ENCODE results near the gene HPX. TPM values are rescaled to one million over a fixed set of nuclear protein-coding genes. Genes with fewer than 3 reads are reported as not detected.
A peak's percentile ranks its signal among the peaks of the same experiment; 100 is the strongest.

Gene HPX
- total RNA-seq, 1 experiment from 2014 or later = not detected

GRCh38 chr11:6474806-6475500 lies 34.2 kb upstream of the HPX start:
- H3K36me3 ChIP-seq = no peaks in the 10 kb centered on the region; the same call in 1 of the 2 replicates
- no peaks in the 10 kb centered on the region for H3K4me1 ChIP-seq
- peak in 1 of 2 experiments; percentile 10 for DNase-seq
- no peaks in the 10 kb centered on the region for H3K9me3 ChIP-seq (replicated peaks)
- H3K27me3 ChIP-seq = no peaks in the 10 kb centered on the region
- no peak overlapping the region for H3K27ac ChIP-seq
- no peak overlapping the region for H3K4me3 ChIP-seq

- Histone ChIP-seq H3K36me3 (no peaks in the 10 kb centered on the region), H3K4me3 (peak overlapping the region; percentile 86), H3K4me1 (no peaks in the 10 kb centered on the region), H3K9me3 (replicated peaks) (no peaks in the 10 kb centered on the region), H3K27ac (peak overlapping the region; percentile 48; the same call in 1 of the 2 replicates), H3K27me3 (no peaks in the 10 kb centered on the region)
- no peak for DNase-seq
Measured at GRCh38 chr11:6474413-6474792, 33.6 kb upstream of the HPX start.

GRCh38 chr11:6473451-6474412 lies 32.9 kb upstream of the HPX start, which contains the start of gene TRIM3:
TRIM3 (minus strand) TSS chr11:6473941; CDS start chr11:6465695, 8,246 bp downstream.
- DNase-seq = peak; percentile 89 to 92
- peak within 1 kb of the TSS; percentile 48; the same call in 1 of the 2 replicates for H3K27ac ChIP-seq
- H3K4me3 ChIP-seq = peak within 1 kb of the TSS; percentile 86
- H3K36me3 ChIP-seq = no peaks in the 10 kb centered on the region
- no peaks in the 10 kb centered on the region for H3K27me3 ChIP-seq
- H3K4me1 ChIP-seq = no peaks in the 10 kb centered on the region; the same call in 1 of the 2 replicates
- H3K9me3 ChIP-seq (replicated peaks) = no peaks in the 10 kb centered on the region

- Histone ChIP-seq H3K4me1 (no peaks in the 10 kb centered on the region; the same call in 1 of the 2 replicates), H3K27ac (no peak overlapping the region), H3K27me3 (no peaks in the 10 kb centered on the region), H3K36me3 (no peaks in the 10 kb centered on the region), H3K9me3 (replicated peaks) (no peaks in the 10 kb centered on the region), H3K4me3 (peak overlapping the region; percentile 86)
- DNase-seq = no peak
Measured at GRCh38 chr11:6472934-6473333, 32.1 kb upstream of the HPX start.

- Histone ChIP-seq H3K27ac (no peak overlapping the region), H3K4me1 (no peaks in the 10 kb centered on the region; the same call in 1 of the 2 replicates), H3K36me3 (peaks cover 4% of the 10 kb centered on the region; the same call in 1 of the 2 replicates), H3K4me3 (no peak overlapping the region), H3K9me3 (replicated peaks) (no peaks in the 10 kb centered on the region), H3K27me3 (no peaks in the 10 kb centered on the region)
- DNase-seq = no peak
Measured at GRCh38 chr11:6469599-6469998, 28.8 kb upstream of the HPX start.

- no peaks in the 10 kb centered on the region; the same call in 1 of the 2 replicates for H3K4me1 ChIP-seq
- DNase-seq = peak; percentile 85 to 89
- no peaks in the 10 kb centered on the region for H3K9me3 ChIP-seq (replicated peaks)
- H3K27ac ChIP-seq = no peak overlapping the region
- H3K36me3 ChIP-seq = peaks cover 4% of the 10 kb centered on the region; the same call in 1 of the 2 replicates
- H3K27me3 ChIP-seq = no peaks in the 10 kb centered on the region
- no peak overlapping the region for H3K4me3 ChIP-seq
Measured at GRCh38 chr11:6468712-6469495, 28.1 kb upstream of the HPX start.

GRCh38 chr11:6459099-6459450 lies 18.3 kb upstream of the HPX start:
- no peaks in the 10 kb centered on the region; the same call in 1 of the 2 replicates for H3K36me3 ChIP-seq
- H3K9me3 ChIP-seq (replicated peaks) = no peaks in the 10 kb centered on the region
- no peak overlapping the region for H3K4me3 ChIP-seq
- no peak overlapping the region for H3K27ac ChIP-seq
- H3K4me1 ChIP-seq = no peaks in the 10 kb centered on the region
- no peaks in the 10 kb centered on the region for H3K27me3 ChIP-seq
- no peak for DNase-seq

GRCh38 chr11:6458352-6459098 lies 17.7 kb upstream of the HPX start:
- Histone ChIP-seq H3K9me3 (replicated peaks) (no peaks in the 10 kb centered on the region), H3K36me3 (no peaks in the 10 kb centered on the region; the same call in 1 of the 2 replicates), H3K4me1 (no peaks in the 10 kb centered on the region), H3K27ac (no peak overlapping the region), H3K27me3 (no peaks in the 10 kb centered on the region), H3K4me3 (no peak overlapping the region)
- no peak for DNase-seq

GRCh38 chr11:6457581-6458320 lies 17.0 kb upstream of the HPX start:
- H3K36me3 ChIP-seq = no peaks in the 10 kb centered on the region
- H3K27ac ChIP-seq = no peak overlapping the region
- no peaks in the 10 kb centered on the region for H3K4me1 ChIP-seq
- DNase-seq = no peak
- no peaks in the 10 kb centered on the region for H3K27me3 ChIP-seq
- no peak overlapping the region for H3K4me3 ChIP-seq
- H3K9me3 ChIP-seq (replicated peaks) = no peaks in the 10 kb centered on the region

- no peaks in the 10 kb centered on the region for H3K4me1 ChIP-seq
- H3K9me3 ChIP-seq (replicated peaks) = no peaks in the 10 kb centered on the region
- H3K4me3 ChIP-seq = no peak overlapping the region
- DNase-seq = no peak
- no peaks in the 10 kb centered on the region for H3K36me3 ChIP-seq
- no peak overlapping the region for H3K27ac ChIP-seq
- H3K27me3 ChIP-seq = no peaks in the 10 kb centered on the region
Measured at GRCh38 chr11:6456361-6457073, 15.7 kb upstream of the HPX start.

GRCh38 chr11:6455070-6455469 lies 14.3 kb upstream of the HPX start:
- Histone ChIP-seq H3K27me3 (no peaks in the 10 kb centered on the region), H3K27ac (no peak overlapping the region), H3K4me3 (no peak overlapping the region), H3K4me1 (no peaks in the 10 kb centered on the region), H3K36me3 (no peaks in the 10 kb centered on the region), H3K9me3 (replicated peaks) (no peaks in the 10 kb centered on the region)
- no peak for DNase-seq

GRCh38 chr11:6453152-6453551 lies 12.4 kb upstream of the HPX start:
- no peaks in the 10 kb centered on the region for H3K4me1 ChIP-seq
- DNase-seq = no peak
- H3K27me3 ChIP-seq = no peaks in the 10 kb centered on the region
- no peak overlapping the region for H3K4me3 ChIP-seq
- no peak overlapping the region for H3K27ac ChIP-seq
- H3K36me3 ChIP-seq = no peaks in the 10 kb centered on the region
- no peaks in the 10 kb centered on the region for H3K9me3 ChIP-seq (replicated peaks)

GRCh38 chr11:6452219-6452618 lies 11.4 kb upstream of the HPX start:
- DNase-seq = no peak
- Histone ChIP-seq H3K9me3 (replicated peaks) (no peaks in the 10 kb centered on the region), H3K27me3 (no peaks in the 10 kb centered on the region), H3K27ac (no peak overlapping the region), H3K4me1 (no peaks in the 10 kb centered on the region), H3K4me3 (no peak overlapping the region), H3K36me3 (no peaks in the 10 kb centered on the region)
